SKM-1 treated with dmso at 0.1 percent for 144 hours (cell line): ENCODE data around the gene OXER1.

Experiments used
- DNase-seq: peaks from one replicate; lab custom pipeline; 2025; ENCODE audit not compliant: unreplicated experiment; lab: John Stamatoyannopoulos, UW

The OXER1 gene

DNA sequence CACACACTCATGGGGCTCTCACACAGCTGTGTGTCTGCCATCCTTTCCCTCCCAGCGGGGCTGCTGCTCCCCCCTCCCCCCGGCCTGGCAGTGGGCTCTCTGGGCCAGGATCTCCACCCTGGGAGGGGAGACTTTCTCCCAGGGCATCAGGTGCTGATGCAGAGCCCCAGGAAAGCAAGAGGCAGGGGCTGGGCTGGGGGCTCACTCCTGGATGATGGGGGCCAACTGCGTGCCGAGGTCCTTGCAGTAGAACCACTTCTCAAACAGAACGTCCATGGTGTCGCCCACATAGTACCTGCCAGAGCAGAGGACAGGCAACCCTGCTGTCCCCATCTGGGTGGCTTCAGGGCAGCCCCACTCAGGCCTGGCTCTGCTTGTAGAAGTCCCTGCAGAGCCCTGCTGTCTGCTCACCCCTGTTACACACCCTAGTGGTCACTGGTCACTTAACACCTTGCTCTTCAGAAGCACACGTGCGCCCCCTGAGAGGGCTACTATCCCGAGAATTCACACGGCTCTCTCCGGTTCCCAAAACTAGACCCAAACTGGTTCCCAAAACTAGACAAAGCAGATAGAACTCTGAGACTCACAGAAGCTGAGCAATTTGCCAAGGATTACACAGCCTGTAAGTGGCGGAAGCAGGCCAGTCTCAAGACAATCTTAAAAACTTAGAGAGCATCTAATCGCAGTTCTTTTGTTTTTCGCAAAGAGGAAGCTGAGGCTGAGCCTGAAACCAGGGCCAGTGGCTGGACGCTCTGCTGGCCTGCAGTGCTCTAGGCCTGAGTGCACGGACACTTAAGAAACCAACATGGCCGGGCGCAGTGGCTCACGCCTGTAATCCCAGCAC is 6.6 kb upstream of the OXER1 start:
- peak; percentile 40 for DNase-seq

DNA sequence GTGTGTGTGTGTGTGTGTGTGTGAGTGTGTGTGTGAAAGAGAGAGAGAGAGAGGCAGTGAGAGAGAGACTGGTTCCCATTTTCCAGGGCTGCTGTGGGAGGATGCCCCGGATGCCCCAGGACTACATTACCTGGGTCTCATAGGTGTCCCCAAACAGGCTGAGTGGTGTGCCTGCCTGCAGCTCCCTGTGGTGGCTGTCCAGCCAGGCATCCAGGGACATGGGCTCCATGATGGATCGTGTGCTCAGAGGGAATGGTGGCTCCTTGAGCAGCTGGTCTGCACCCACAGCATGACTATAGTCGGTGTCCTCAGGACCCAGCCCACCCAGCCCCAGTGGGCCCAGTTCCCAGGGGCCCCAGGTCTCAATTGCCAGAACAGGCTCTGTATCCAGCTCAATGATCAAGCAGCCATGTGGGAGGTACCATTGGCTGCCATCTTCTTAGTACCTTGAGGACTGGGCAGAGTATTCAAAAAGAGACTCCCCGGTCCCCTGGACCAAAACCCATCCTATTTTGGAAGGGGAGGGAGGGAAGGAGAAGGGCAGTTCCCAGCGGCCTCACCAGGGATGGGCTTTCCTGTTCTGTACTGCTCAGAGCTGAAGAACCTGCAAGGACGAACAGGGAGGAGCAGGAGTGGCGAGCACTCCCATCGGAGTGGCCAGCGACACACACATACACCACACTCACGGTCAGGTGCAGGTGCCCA is 5.8 kb upstream of the OXER1 start:
- DNase-seq = no peak

DNA sequence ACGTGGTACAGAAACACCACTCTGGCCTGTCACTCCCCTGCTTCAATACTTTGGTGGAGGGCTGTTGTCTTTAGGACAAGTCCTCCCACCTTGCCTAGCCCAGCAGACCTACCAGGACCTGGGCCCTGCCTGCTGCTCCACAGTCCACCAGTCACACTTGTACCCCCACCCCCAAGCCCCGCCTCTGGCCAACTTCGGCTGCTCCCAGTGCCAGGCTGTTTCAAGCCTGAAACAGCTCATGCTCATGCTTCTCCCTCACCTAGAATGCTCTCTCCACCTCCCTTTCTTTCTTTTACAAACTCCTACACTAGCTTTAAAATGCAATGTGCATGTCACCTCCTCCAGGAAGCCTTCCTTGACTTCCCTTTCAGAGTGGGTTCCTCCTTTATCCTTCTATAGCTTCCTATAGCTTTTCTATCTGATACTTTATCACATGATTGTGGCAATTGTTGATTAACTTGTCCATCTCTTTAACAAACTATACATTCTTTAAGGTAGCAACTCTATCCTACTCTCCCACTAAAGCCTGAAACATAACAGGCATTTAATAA is 4.8 kb upstream of the OXER1 start:
- no peak for DNase-seq

DNA sequence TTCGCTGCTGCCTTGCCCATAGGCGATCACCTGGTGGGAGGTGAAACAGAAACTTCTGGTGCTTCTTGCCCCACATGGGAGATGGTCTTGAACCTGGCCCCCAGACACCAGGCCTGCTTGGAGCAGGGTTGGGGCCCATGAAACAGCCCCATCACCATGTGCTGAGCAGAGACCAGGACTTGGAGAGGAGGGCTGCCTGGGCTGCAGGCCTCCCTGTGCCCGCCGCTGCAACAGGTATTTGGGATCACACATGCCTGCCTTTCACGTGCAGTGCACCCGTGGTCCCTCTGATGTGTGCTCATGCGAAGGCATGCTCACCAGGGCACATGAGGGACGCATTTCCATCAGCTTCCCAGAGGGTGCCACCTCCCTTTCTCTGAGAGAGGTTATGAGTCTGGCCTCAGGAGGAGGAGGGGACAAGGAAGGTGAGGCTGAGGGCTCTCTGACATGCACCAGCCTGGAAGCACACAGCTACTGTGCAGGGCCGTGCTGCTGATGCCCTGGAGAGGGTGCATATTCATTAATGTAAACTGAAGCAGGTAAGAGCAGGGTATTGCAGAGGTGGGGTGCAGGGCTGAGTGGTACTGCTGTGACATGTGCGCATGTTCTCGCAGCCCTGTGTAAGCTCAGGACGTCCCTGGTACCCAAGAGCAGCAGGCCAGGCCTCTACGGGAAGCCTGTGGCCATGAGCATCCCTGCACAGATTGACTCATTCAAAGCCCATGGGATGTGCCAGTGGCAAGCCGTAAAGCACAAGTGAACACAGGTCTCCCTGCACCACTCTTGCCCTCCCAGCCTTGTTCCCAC is 4.2 kb upstream of the OXER1 start:
- no peak for DNase-seq

DNA sequence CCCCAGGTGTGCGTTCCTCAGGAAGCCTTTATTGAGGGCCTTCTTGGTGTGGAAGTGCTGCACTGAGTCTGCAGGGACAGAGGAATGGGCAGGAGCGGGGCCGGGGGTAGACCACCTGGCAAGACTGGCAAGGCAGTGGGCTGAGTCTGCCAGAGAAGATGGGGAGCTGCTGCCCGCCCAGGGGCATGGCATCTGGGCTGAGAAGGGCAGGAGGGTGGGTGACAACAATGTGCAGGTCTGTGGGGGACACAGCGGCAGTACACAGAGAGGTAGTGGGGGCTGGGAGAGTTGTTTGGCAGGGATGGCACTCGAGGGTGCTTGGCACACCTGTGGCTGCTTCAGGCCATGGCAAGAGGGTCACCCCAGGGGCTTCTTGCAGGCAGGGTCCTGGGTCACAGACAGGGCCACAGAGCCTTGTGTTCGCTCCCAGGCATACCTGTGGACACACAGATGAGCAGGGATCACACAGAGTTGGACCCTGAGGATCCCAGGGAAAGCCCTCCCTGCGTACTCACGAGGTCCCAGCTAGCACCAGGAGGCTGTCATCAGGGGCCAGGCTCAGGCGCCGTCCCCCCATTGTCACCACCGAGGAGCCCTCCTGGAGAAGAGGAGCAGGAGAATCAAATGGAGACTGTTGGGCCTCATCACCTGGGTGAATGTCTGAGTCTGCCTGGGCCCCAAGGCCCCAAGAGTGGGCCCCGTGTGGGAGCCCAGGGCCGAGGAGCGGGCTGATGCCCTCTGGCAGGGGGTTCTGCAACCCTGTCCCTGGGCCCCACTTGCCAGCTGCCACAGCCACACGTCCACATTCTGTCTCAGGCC is 3.4 kb upstream of the OXER1 start:
- DNase-seq = no peak

DNA sequence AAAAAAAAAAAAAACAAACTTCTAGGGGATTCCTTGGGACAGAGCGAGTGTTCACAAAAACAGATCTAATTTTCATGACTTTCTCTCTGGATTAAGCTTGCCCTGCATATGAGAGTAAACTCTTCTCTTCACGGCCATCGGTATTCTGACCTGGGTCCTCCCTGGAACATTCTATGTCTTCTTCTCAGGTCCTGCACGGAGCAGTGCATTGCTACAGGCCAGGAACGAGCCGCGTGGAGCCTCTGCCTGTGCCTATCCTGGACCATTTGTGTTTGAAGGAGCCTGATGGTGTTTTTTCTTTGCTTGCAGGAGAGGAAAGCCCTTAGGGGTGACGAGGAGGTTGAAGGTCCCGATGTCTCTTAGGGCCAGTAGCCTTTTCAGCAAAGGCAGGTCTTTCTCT is 1.8 kb upstream of the OXER1 start:
- no peak for DNase-seq

DNA sequence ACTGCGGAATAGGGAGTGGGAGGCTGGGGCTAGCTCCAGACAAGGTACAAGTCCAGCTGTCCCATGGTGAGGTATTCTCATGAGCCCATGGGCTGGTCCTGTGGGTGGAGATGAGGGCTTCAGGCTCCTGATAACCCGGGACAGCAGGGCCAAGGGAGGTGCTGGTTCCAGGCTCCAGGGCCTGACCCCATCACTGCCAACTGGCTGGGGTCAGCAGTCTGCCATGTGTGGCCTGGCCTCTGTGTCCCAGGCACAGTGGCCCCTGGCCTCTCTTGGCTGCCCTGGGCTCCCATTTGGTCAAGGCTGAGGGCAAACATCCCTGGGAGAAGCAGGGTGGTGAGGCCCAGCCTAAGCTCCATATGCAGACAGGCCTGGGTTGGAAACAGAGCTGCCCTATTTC is 966 bp upstream of the OXER1 start:
- no peak for DNase-seq

DNA sequence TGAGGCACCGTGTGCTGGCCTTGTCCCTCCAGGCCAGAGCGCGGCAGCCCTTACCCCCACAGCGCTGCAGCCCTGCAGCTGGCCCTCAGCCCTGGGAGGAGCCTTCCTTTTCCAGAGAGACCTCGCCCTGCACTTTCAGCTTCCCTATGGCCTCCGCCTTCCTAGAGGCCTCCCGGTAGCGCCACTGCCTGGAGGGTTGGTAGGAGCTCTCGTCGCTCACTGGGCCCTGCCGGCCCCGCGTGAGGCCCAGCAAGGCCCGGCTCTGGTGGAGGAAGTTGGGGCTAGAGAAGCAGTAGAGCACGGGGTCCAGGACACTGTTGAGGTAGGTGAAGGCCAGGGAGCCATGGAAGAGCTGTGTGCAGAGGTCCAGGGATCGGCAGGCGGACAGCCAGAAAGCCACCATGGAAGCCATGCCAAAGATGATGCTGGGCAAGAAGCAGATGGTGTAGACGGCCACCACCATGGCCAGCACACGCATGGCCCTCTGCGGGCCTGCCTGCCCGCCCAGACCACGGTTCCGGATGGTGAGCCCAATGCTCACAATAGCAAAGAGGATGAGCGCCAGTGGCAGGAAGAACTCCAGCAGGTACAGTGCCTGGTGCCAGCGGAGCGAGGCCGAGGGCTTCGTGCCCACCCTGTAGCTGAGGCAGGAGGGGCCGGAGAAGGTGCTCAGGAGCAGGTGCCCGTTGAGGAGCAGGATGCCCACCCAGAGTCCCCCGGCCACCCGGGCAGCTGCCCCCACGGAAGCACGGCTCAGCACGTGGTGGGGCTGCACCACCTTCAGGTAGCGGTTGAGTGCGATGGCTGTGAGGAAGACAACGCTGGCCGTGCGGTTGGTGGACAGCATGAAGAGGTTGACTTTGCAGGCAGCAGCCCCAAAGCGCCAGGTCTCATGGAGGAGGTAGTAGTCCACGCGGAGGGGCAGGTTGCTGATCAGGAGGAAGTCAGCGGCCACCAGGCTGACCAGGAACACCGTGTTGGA is 821 bp downstream of the OXER1 start:
- DNase-seq = no peak

DNA sequence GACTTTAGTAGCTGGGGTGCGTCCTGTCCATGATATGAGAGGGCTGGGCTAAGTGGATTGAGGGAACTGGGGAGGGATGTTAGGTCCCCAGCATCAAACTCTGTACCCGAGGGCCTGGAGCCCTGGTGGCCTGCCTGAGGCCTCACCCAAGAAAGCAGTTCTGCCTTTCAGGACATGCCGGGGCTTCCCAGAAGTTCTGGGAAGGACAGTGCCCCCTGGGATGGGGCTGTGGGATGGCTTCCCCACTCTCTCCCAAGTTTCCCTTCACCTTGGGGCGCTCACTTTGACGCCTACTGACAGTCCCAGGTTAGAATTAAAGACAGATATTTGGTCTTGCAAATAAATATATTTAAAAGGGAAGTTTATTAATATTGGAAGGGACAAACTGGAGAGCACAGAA is 1.8 kb downstream of the OXER1 start:
- DNase-seq = no peak

DNA sequence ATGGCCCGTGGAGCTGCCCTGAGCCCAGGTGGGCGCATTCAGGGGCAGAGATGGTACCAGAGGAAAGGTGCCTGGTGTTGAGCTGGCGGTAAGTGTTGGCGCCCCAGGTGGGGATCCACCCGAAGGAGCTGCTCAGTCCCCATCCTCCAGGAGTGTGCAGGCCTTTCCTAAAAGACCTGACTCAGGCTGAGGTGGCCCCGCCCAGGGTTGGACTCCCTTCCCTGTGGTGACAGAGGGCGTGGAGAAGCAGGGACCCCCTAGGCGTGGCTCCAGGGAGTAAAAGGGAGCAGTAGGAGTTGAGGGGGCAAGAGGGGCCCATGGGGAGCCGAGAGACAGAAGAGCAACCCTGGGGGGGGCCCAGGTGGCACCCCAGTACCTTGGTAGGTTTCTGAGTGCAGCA is 2.4 kb downstream of the OXER1 start:
- DNase-seq = no peak

DNA sequence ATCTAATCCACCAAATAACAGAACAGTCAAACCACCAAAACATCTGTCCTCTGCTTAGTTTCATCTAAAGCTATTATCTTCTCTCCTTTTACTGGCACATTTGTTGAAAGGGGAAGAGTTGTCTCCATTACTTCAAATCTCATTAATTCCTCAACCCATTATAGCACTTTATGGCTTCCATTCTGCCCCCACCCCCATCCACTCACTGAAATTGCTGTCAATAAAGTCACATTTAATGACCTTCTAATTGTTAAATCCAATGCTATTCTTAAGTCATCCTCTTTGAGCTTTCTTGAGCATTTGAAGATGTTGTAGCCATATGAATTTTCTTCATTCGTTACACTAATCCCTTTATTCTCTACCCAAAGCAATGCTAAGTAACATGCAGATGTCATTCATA is 5.2 kb downstream of the OXER1 start:
- no peak for DNase-seq

DNA sequence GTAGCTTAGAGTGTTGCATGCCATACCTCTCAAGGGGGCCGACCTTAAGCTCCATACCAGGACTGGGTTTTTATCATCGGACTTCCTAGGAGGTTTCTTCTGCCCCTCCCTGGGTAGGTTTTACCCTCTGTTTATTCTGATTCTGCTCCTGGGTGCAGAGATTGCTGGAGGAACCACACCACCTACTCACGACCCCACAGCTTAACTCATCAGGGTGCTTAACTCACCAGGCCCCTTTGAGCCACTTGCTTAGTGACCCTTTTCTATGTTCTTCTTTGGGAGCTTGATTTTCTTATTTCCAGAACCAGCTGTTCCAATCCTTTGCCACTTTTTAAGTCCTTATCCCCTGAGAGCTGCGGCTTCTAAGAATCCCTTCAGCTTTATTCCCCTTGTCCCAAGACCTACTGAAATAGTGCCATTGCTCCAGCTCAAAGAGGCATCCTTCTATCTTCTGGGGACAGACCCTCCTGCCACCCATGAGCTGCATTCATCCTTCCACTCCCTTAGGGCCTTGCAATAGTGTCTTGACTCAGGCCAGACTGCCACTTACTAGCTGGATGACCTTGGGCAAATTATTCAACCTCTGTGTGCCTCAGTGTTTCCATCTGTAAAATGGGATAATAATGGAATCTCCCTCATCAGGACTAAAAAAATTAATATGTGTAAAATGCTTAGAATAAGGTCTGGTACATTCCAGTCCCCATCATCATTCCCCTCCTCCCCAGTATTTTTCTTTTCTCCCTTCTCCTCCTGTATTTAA is 5.8 kb downstream of the OXER1 start:
- DNase-seq = no peak

DNA sequence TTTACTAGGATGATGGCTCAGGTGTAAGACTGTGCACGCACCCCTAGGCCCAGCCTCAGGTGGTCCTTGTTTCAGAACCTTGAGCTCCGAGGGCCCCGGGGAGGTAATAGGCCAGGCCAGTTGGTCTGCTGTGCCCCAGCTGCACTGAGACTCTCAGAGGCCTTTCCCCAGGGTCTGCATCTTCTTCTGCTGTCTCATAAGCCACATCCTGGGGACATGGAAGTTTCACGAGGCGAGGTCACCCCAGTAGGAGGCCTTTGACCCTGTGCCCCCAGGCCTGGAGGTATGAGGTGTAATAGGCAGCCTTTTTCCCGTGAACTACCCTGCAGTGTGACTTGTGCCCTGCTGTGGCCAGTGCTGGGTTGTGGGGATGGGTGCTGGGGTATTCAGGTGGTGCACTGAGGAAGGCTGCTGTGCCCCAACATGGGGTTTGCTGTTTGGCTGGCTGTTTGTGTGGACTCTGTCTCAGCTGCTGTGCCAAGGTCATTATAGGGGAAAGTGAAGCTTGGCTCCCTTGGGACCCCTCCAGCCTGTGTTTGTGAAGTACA is 6.9 kb downstream of the OXER1 start:
- DNase-seq = no peak

DNA sequence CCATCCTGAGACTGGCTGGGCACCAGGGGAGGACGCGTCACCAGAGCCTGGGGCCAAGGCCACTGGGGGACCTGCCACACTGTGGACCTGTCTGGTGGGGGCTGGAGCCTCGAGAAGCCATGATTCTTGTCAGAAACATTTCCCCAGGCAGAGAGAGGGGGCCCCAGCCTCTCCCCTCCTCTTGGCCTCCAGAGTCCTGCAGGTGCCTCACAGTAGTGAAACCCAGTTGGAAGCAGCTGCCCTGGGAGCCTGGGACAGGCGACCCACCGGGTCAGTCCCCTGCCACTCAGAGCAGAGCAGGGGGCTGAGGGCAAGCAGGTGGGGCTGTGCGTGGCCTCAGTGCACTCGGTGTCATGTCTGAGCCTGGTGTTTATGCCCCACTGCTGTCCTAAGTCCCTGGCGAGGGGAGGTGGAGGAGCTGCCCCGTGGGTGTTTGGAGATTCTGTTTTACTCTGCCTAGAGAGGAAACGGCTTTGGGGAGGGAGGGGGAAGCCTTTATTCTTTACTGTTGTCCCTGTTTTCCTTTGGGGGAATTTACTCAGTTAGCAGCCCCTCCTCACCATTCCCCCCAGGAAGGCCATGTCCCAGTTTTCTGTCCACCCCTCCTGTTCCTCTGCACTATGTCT is 7.7 kb downstream of the OXER1 start:
- DNase-seq = no peak

DNA sequence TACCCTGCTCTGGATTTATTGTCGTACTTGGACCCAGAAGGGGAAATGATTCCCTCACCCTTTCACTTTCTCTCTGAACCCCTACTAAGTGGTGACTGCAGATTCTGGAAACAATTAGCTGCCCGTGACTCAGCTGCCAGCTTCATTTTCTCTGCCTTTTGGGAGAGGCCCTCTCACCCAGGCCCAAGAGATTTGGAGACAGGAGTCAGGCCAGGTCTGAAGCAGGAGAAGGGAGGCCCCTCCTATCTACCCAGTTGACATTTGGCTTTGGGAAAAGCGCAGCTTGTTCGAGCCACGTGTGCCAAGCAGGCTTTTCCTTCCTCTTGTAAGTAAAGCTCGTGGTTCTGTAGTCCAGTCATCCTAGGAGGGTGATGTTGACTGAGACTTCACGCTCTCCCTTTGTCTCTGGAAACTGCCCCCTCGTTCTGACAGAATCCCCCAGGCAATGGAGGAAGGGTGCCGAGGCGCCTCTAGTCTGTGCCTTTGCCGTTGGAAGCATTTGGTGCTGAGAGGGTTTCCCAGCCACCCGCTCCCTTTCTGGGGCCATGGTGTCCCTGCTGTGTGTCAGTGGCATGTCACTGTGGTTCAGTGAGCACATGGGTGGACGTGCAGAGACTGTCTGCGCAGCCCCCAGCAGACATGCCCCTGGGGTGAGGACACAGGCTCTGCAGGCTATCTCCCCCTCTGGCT is 8.6 kb downstream of the OXER1 start:
- DNase-seq = no peak

DNA sequence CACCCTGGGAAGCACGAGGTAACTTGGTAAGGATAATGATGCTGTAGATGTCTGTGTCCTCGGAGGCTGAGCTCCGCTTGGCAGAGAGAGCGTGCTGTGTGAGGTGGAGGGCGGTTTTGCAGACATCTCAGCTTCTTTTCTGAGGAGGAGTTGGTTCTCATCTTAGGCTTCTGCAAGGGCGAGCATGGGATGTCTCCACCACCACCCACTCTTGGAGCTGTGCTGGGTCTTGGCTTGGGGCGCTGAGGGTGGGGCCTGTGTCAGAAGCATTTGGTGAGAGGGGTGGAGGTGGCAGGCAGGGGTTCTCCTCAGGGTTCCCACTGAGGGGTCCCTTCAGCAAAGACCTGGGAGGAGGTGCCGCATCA is 9.2 kb downstream of the OXER1 start:
- no peak for DNase-seq

DNA sequence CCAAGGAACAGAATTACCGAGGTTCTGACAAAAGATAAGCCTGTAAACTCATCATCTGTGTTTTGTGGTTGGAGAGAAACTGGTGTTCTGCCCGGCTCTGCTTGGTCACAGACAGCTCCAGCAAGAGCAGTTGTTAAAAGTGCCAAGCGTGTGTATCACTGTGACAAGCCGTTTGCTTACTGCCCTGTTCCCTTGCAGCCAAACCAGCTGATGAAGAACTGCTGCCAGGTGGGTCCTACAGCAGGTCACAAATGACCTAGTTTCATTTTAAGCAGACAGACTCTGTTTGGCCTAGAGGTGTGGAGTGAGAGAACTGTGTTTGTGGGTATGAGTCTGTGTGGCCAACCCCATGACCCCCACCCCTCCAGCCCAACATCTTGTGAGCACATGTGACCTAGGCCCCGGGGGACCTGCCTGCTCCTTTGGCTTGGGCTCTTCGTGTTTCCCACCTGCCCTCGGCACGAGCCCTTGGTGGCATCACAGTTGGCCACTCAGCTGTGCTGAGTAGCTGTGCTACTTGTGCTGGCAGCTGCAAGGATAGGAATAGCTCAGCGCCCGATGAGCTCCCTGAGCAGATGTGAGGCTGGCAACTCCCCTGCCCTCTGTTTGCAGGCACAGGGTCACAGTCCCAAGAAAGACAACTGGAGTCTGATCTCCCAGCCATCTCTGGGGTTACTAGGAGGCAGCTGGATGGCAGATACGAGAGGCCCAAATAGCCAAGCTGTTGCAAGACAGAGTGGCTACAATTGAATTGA is 9.7 kb downstream of the OXER1 start:
- DNase-seq = no peak
